Fibroblast of lung (primary cell): ENCODE results near the gene CCDC187. TPM values are rescaled to one million over a fixed set of nuclear protein-coding genes. Genes with fewer than 3 reads are reported as not detected.

Experiments used
- DNase-seq, 2 donors: peaks; one replicate each; pipeline versions ENCODE4 v3.0.0 to v3.0.0-alpha.2; 2010; ENCODE audit warnings: low read depth in 2 of 2
- H2AFZ ChIP-seq: 2 replicates; pipeline ENCODE4 v1.5.1; 2012; ENCODE audit warnings: low read length, control low read depth, inconsistent platforms
- H3K27ac ChIP-seq: 2 replicates; pipeline ENCODE4 v1.5.1; 2011; ENCODE audit warnings: low read length, control low read depth; ENCODE audit not compliant: insufficient read depth
- H3K27me3 ChIP-seq: 2 replicates; pipeline ENCODE4 v1.5.1; 2011; ENCODE audit warnings: mild to moderate bottlenecking, low read length; ENCODE audit not compliant: control insufficient read depth, insufficient read depth
- H3K36me3 ChIP-seq: 2 replicates; pipeline ENCODE4 v1.5.1; 2011; ENCODE audit warnings: low read length; ENCODE audit not compliant: control insufficient read depth, insufficient read depth
- H3K4me1 ChIP-seq: 2 replicates; pipeline ENCODE4 v1.5.1; 2011; ENCODE audit warnings: low read length; ENCODE audit not compliant: control insufficient read depth, insufficient read depth; ENCODE audit errors: extremely low read depth
- H3K4me2 ChIP-seq: 2 replicates; pipeline ENCODE4 v1.5.1; 2011; ENCODE audit warnings: low read length, control low read depth; ENCODE audit not compliant: insufficient read depth; ENCODE audit errors: extremely low read depth
- H3K4me3 ChIP-seq, 4 experiments: fragments of 200-600 bp in 1 of 4; sonication (generic) in 1 of 4; replicated peaks in 1 of 4; 2 replicates each; pipeline ENCODE4 v1.5.1; 2011 to 2016; ENCODE audit warnings: low read length in 4 of 4, low read depth in 3 of 4, mild to moderate bottlenecking in 3 of 4, control low read depth in 2 of 4, inconsistent platforms in 1 of 4, mixed read lengths in 1 of 4; ENCODE audit not compliant: insufficient read depth in 1 of 4; ENCODE audit errors: control extremely low read depth in 1 of 4
- H3K79me2 ChIP-seq: 2 replicates; pipeline ENCODE4 v1.5.1; 2012; ENCODE audit warnings: mild to moderate bottlenecking, low read length, inconsistent platforms; ENCODE audit not compliant: control insufficient read depth, insufficient read depth
- H3K9ac ChIP-seq: 2 replicates; pipeline ENCODE4 v1.5.1; 2011; ENCODE audit warnings: mild to moderate bottlenecking, low read length, control low read depth; ENCODE audit not compliant: insufficient read depth
- H3K9me3 ChIP-seq: 2 replicates; pipeline ENCODE4 v1.5.1; 2012; ENCODE audit warnings: low read depth, low read length; ENCODE audit not compliant: control insufficient read depth, insufficient read depth
- H4K20me1 ChIP-seq: 2 replicates; pipeline ENCODE4 v1.5.1; 2011; ENCODE audit warnings: low read length; ENCODE audit not compliant: control insufficient read depth, insufficient read depth; ENCODE audit errors: extremely low read depth
- EZH2 ChIP-seq: IDR thresholded peaks from 2 replicates; pipeline ENCODE4 v1.5.1; 2012; ENCODE audit warnings: low read length, control low read depth, mild to moderate bottlenecking; ENCODE audit errors: missing control alignments
- polyA plus RNA-seq, 2 donors: library from polyadenylated mRNA; depleted of rRNA in 1 of 2; stranded (reverse) in 1 of 2; unstranded in 1 of 2; fragments of >200 nt; gene quantifications; 2 replicates each; pipeline ENCODE4 v1.2.1, GENCODE V29; 2011 to 2012; ENCODE audit warnings: missing spikeins in 1 of 2
- total RNA-seq: library from RNA; depleted of rRNA; stranded (reverse); fragments of >200 nt; gene quantifications from 2 replicates; pipeline ENCODE4 v1.2.1, GENCODE V29; 2014
- TF ChIP-seq, protein P1 (sequence below), 2 donors: IDR thresholded peaks in 1 of 2; conservative IDR thresholded peaks in 1 of 2; 1 replicate in 1 of 2; 2 replicates in 1 of 2; pipeline ENCODE4 v1.5.1; 2011 to 2012; ENCODE audit warnings: low read length in 2 of 2, control low read depth in 1 of 2, inconsistent platforms in 1 of 2, low read depth in 1 of 2, mild to moderate bottlenecking in 1 of 2

CCDC187 gene
- total and polyA plus RNA-seq, 2 donors (not counting 1 experiment from before 2014, with no cell fraction given) = not detected

DNA sequence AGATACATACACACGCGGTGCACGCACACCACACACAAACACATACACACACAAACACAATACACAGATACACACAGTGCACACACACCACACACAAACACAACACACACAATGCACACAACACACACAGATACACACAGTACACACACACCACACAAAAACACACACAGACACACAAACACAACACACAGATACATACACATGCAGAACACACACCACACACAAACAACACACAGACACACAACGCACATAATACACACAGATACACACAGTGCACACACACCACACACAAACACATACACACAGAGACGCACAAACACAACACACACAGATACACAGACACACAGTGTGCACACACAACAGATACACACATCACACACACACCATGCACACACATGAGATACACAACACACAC is 5.9 kb upstream of the CCDC187 start:
- H3K9ac ChIP-seq = no peak overlapping the region
- H3K4me2 ChIP-seq = no peak overlapping the region
- no peaks in the 10 kb centered on the region for H3K27me3 ChIP-seq
- H3K36me3 ChIP-seq = no peaks in the 10 kb centered on the region
- H3K79me2 ChIP-seq = no peaks in the 10 kb centered on the region
- H4K20me1 ChIP-seq = no peaks in the 10 kb centered on the region
- H3K27ac ChIP-seq = no peak overlapping the region
- no peak overlapping the region for H3K4me3 ChIP-seq
- H3K4me1 ChIP-seq = no peaks in the 10 kb centered on the region
- no peak for DNase-seq
- H2AFZ ChIP-seq = no peak overlapping the region
- no peak for TF ChIP-seq EZH2
- TF ChIP-seq, protein P1, sequence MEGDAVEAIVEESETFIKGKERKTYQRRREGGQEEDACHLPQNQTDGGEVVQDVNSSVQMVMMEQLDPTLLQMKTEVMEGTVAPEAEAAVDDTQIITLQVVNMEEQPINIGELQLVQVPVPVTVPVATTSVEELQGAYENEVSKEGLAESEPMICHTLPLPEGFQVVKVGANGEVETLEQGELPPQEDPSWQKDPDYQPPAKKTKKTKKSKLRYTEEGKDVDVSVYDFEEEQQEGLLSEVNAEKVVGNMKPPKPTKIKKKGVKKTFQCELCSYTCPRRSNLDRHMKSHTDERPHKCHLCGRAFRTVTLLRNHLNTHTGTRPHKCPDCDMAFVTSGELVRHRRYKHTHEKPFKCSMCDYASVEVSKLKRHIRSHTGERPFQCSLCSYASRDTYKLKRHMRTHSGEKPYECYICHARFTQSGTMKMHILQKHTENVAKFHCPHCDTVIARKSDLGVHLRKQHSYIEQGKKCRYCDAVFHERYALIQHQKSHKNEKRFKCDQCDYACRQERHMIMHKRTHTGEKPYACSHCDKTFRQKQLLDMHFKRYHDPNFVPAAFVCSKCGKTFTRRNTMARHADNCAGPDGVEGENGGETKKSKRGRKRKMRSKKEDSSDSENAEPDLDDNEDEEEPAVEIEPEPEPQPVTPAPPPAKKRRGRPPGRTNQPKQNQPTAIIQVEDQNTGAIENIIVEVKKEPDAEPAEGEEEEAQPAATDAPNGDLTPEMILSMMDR (conservative IDR thresholded peaks at IDR 0.05 in 1 of 2, IDR thresholded peaks at IDR 0.05 in 1 of 2; ENCODE audit: low read depth in 1 of 2, low read length in 2 of 2) = no peak
- H3K9me3 ChIP-seq = no peaks in the 10 kb centered on the region

DNA sequence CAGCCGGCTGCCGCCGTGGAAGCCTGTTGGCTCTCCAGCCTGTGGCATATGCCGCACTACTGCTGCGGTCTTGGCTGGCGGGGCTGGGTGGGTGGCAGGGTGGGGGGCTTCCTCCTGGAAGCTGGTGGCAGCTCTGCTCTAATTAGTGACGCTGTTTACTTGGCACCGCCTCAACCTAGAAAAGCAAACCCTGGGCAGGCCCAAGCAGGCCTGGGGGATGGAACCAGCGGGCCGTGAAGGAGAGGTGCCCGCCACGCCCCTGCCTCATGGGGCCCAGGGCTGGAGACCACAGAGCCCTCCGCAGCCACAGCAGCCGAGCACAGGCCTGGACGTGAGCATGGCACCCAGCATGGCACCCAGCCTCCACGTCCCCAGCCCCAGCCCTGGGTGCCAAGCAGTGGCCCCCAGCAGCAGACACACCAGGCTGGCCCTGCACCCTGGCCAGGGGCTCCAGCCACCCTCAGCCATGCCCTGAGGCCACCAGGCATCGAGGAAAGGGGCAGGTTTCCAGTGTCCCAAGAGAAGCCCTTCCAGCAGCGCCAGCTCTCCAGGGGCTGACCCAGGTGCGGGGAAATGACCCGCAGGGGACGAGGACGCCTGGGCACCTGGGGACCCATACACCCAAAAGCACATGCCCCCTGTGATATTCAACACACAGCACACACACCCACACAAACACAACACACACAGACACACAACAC is 5.4 kb upstream of the CCDC187 start:
- Histone ChIP-seq H3K4me2 (no peak overlapping the region), H3K27ac (no peak overlapping the region), H4K20me1 (no peaks in the 10 kb centered on the region), H3K9ac (no peak overlapping the region), H3K27me3 (no peaks in the 10 kb centered on the region), H3K9me3 (no peaks in the 10 kb centered on the region), H3K4me3 (no peak overlapping the region), H3K4me1 (no peaks in the 10 kb centered on the region), H2AFZ (no peak overlapping the region), H3K79me2 (no peaks in the 10 kb centered on the region), H3K36me3 (no peaks in the 10 kb centered on the region)
- DNase-seq = no peak
- TF ChIP-seq, protein P1 (conservative IDR thresholded peaks at IDR 0.05 in 1 of 2, IDR thresholded peaks at IDR 0.05 in 1 of 2; ENCODE audit: low read depth in 1 of 2, low read length in 2 of 2) = no peak
- no peak for TF ChIP-seq EZH2

DNA sequence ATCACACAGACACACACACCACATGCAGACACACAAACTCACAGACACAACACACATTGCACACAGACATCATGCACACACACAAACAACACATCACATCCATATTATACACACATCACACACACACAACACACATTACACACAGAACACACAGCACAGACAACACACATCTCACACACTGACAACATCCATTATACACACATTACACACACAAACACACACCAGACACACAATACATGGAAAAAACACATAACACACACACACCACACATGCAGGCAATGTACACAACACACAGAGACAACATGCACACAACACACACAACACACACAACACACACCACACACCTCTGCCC is 4.8 kb upstream of the CCDC187 start:
- H3K4me3 ChIP-seq = no peak overlapping the region
- no peak for TF ChIP-seq EZH2
- TF ChIP-seq, protein P1 (conservative IDR thresholded peaks at IDR 0.05 in 1 of 2, IDR thresholded peaks at IDR 0.05 in 1 of 2; ENCODE audit: low read depth in 1 of 2, low read length in 2 of 2) = no peak

More for the DNA sequence above, 4.8 kb upstream of the CCDC187 start:
- Histone ChIP-seq H3K27ac (no peak overlapping the region), H3K9ac (no peak overlapping the region), H3K27me3 (no peaks in the 10 kb centered on the region), H3K36me3 (no peaks in the 10 kb centered on the region), H4K20me1 (no peaks in the 10 kb centered on the region), H3K4me1 (no peaks in the 10 kb centered on the region), H3K79me2 (no peaks in the 10 kb centered on the region), H2AFZ (no peak overlapping the region), H3K9me3 (no peaks in the 10 kb centered on the region), H3K4me2 (no peak overlapping the region)
- no peak for DNase-seq
